VCaP (cell line): ENCODE measurements around the gene GTF2IRD1.

Source experiments
- H3K27ac ChIP-seq: fragments of 450-650 bp; 2 replicates; pipeline ENCODE4 v1.5.1; 2017
- CTCF ChIP-seq: fragments of 450-650 bp; conservative IDR thresholded peaks from 2 replicates; pipeline ENCODE4 v1.5.1; 2017; ENCODE audit warnings: mild to moderate bottlenecking, moderate library complexity

The GTF2IRD1 gene

DNA sequence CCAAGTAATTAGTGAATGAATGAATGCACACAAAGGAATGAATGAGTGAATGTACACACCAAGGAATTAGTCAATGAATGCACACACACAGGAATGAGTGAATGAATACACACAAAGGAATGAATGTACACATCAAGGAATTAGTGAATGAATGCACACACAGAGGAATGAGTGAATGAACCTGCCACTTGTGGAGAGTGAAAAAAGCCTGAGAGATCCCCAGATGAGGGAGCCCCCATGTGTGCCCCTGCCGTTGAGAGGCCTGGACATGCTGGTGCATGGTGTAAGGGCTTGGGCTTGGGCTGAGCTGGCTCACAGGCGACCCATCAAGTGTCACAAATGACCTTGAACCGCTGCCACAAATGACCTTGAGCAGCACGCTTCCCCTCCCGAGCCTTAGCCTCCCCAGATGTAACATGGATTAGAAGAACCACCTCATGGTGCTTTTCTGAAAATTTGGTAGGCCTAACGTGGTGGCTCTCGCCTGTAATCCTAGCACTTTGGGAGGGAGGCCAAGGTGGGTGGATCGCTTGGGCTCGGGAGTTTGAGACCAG, 46.2 kb downstream of the GTF2IRD1 start:
- TF ChIP-seq CTCF, result no peak
- H3K27ac ChIP-seq, result no peak overlapping the region

GRCh38 chr7:74501298-74501697, 47.6 kb downstream of the GTF2IRD1 start:
- no peak for TF ChIP-seq CTCF
- H3K27ac ChIP-seq, result peak overlapping the region; percentile 73

- no peak for TF ChIP-seq CTCF
These were observed 48.6 kb downstream of the GTF2IRD1 start for GRCh38 chr7:74502216-74502891.

GRCh38 chr7:74503061-74503460, 49.4 kb downstream of the GTF2IRD1 start:
- H3K27ac ChIP-seq, result peak overlapping the region; percentile 73
- TF ChIP-seq CTCF, result no peak

More at GRCh38 chr7:74502216-74502891, 48.6 kb downstream of the GTF2IRD1 start:
- H3K27ac ChIP-seq, result peak overlapping the region; percentile 73

GRCh38 chr7:74503943-74504342, 50.2 kb downstream of the GTF2IRD1 start:
- H3K27ac ChIP-seq, result no peak overlapping the region
- no peak for TF ChIP-seq CTCF

DNA sequence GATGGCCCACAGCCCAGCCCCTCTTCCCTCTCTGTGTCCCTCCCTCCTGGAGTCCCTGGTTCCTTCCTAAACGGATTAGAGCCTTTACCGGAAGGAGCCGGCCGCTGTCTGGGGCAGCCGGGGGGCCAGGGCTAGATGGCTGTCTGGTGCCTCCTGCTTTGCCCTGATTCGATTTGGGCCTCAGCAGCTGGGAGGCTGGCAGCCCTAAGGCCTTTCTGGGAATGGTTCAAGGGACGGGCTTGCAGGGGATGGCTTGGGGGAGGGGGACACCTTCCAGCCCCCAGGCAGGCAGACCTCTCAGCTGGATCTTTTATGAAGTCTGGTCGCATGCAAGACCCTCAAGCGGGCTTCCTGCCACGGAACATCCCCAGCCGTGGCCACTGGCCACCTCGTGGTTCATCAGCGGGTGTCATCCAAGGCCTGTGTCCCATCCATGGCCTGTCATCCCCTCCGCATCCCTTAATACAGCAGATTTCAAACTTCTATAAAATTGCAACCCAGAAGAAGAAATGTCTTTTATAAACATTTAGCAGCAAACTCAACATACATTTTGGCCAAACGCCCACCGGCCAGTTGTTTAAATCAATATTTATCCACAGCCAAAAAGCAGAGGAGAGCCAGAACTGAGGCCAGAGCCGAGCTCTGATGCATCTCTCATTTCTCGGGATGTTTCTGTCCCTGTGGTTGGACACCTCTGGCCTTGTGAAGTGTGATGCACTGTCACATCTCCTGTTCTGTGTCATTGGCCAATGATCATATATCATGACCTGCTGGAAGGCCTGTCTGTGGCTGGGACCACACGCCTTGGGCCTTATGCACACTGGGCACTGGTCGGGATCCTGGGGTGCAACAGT, 52.0 kb downstream of the GTF2IRD1 start:
- TF ChIP-seq CTCF, result no peak
- peak overlapping the region; percentile 36; the same call in 1 of the 2 replicates for H3K27ac ChIP-seq

DNA sequence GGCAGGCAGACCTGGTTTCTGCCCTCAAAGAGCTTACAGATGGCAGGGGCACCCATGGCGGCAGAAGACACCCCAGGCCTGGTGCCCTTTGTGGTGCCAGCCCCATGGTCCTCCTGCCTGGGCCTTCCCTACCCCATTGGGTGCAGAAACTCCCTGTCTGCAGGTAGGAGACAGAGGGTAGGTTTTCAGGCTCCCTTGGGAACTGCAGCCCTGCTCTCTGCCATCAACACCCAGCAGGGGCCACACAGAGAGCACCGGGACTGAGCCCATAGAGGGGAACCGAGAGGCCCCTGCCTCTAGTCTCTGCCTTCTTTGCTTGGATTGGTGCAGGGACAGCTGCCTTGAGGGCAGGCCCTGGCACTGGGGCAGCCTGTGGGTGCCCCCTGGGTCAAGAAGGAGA, 52.6 kb downstream of the GTF2IRD1 start:
- TF ChIP-seq CTCF, result no peak
- H3K27ac ChIP-seq, result peak overlapping the region; percentile 36; the same call in 1 of the 2 replicates
